Endodermal cell (in vitro differentiated cells): ENCODE measurements around the gene MYCBP2. TPM values are rescaled to one million over a fixed set of nuclear protein-coding genes. Genes with fewer than 3 reads are reported as not detected.

Experiments
- DNase-seq: peaks from one replicate; pipeline ENCODE4 v3.0.0-alpha.2; 2017
- H3K27ac ChIP-seq: 2 replicates; pipeline ENCODE4 v1.5.1; 2013; ENCODE audit warnings: mild to moderate bottlenecking, low read depth, low read length, moderate library complexity
- H3K27me3 ChIP-seq: 2 replicates; pipeline ENCODE4 v1.6.1; 2013; ENCODE audit warnings: mild to moderate bottlenecking, low read length, moderate library complexity; ENCODE audit not compliant: insufficient read depth, control insufficient read depth, poor library complexity, severe bottlenecking
- H3K36me3 ChIP-seq: 2 replicates; pipeline ENCODE4 v1.7.0; 2013; ENCODE audit warnings: mild to moderate bottlenecking, low read length, moderate library complexity; ENCODE audit not compliant: control insufficient read depth, insufficient read depth
- H3K4me1 ChIP-seq: one replicate; pipeline ENCODE4 v1.7.0; 2013; ENCODE audit warnings: low read length; ENCODE audit not compliant: control insufficient read depth, insufficient read depth
- H3K4me3 ChIP-seq: 2 replicates; pipeline ENCODE4 v1.5.1; 2013; ENCODE audit warnings: mild to moderate bottlenecking, low read length, moderate library complexity
- H3K9ac ChIP-seq: 2 replicates; pipeline ENCODE4 v1.6.1; 2013; ENCODE audit warnings: mild to moderate bottlenecking, low read length, moderate library complexity; ENCODE audit not compliant: poor library complexity, severe bottlenecking; ENCODE audit errors: extremely low read depth
- H3K9me3 ChIP-seq: 2 replicates; pipeline ENCODE4 v1.6.1; 2013; ENCODE audit warnings: mild to moderate bottlenecking, low read length, moderate library complexity; ENCODE audit not compliant: control insufficient read depth
- H3K27ac Mint-ChIP-seq: 2 replicates; pipeline ENCODE4 v1.8.0; 2020; ENCODE audit warnings: mixed read lengths
- H3K27me3 Mint-ChIP-seq: 2 replicates; pipeline ENCODE4 v1.8.0; 2021; ENCODE audit warnings: mild to moderate bottlenecking, mixed read lengths; ENCODE audit not compliant: insufficient read depth
- H3K36me3 Mint-ChIP-seq: 2 replicates; pipeline ENCODE4 v1.8.0; 2020; ENCODE audit warnings: low read depth, mixed read lengths
- H3K4me1 Mint-ChIP-seq: 2 replicates; pipeline ENCODE4 v1.8.0; 2020; ENCODE audit warnings: mixed read lengths
- H3K4me3 Mint-ChIP-seq: 2 replicates; pipeline ENCODE4 v1.8.0; 2020; ENCODE audit warnings: mild to moderate bottlenecking, moderate library complexity, mixed read lengths
- H3K9me3 Mint-ChIP-seq: 2 replicates; pipeline ENCODE4 v1.8.0; 2020; ENCODE audit warnings: mild to moderate bottlenecking, mixed read lengths
- CTCF ChIP-seq: fragments of 200-600 bp; sonication (generic); conservative IDR thresholded peaks from 2 replicates; pipeline ENCODE4 v1.5.0; 2021; ENCODE audit warnings: antibody characterized with exemption, mild to moderate bottlenecking
- WGBS, 2 experiments: methylation state at CpG; one replicate each; pipeline versions ENCODE4 v1.1.5 to v1.1.7; 2013; ENCODE audit warnings: missing lambda C conversion rate in 2 of 2, mixed read lengths in 1 of 2; ENCODE audit not compliant: insufficient coverage in 1 of 2, insufficient read length in 1 of 2; 5-methylcytosine and 5-hydroxymethylcytosine counted together
- total RNA-seq, 2 donors: library from RNA; stranded (reverse); fragmentation: NEBNext Ultra II Directional in 1 of 2; extraction: Animal tissue kit (Norgen Biotek cat#: 25700) in 1 of 2; gene quantifications; 2 replicates in 1 of 2; 3 replicates in 1 of 2; pipeline ENCODE4 v1.2.1, GENCODE V29; 2021

The MYCBP2 gene
- total RNA-seq, 2 donors from 2014 or later, result 32.5 to 32.9 TPM

GRCh38 chr13:77033717-77034302, 293.1 kb downstream of the MYCBP2 start:
- Histone ChIP-seq H3K4me3 (no peak overlapping the region), H3K9ac (no peak overlapping the region), H3K27ac (no peak overlapping the region), H3K36me3 (no peaks in the 10 kb centered on the region), H3K4me1 (no peaks in the 10 kb centered on the region), H3K27me3 (no peaks in the 10 kb centered on the region), H3K9me3 (no peaks in the 10 kb centered on the region)
- Mint-ChIP-seq H3K4me3 (no peak overlapping the region), H3K36me3 (no peaks in the 10 kb centered on the region), H3K4me1 (no peaks in the 10 kb centered on the region), H3K9me3 (no peaks in the 10 kb centered on the region), H3K27ac (no peak overlapping the region), H3K27me3 (peaks cover 5% of the 10 kb centered on the region)
- DNase-seq, result no peak
- 93 to 95% methylated on average over 3 of the region's 4 CpGs for whole genome bisulfite sequencing, 2 experiments
- no peak for TF ChIP-seq CTCF

GRCh38 chr13:77031656-77032243, 295.1 kb downstream of the MYCBP2 start:
- Mint-ChIP-seq H3K9me3 (no peaks in the 10 kb centered on the region), H3K4me3 (no peak overlapping the region), H3K4me1 (peaks cover 3% of the 10 kb centered on the region), H3K36me3 (no peaks in the 10 kb centered on the region), H3K27ac (no peak overlapping the region), H3K27me3 (peaks cover 12% of the 10 kb centered on the region)
- Histone ChIP-seq H3K4me3 (no peak overlapping the region), H3K27me3 (peaks cover 3% of the 10 kb centered on the region), H3K27ac (no peak overlapping the region), H3K9ac (no peak overlapping the region), H3K4me1 (no peaks in the 10 kb centered on the region), H3K9me3 (no peaks in the 10 kb centered on the region), H3K36me3 (no peaks in the 10 kb centered on the region)
- DNase-seq, result no peak
- TF ChIP-seq CTCF, result no peak
- 94 to 100% methylated on average over 1 to 5 of the region's 6 CpGs for WGBS, 2 experiments

- Mint-ChIP-seq H3K27ac (no peak overlapping the region), H3K27me3 (peaks cover 10% of the 10 kb centered on the region), H3K9me3 (no peaks in the 10 kb centered on the region), H3K36me3 (no peaks in the 10 kb centered on the region), H3K4me1 (peaks cover 11% of the 10 kb centered on the region), H3K4me3 (no peak overlapping the region)
- no peak for TF ChIP-seq CTCF
- no peak for DNase-seq
- H3K9me3 ChIP-seq, result no peaks in the 10 kb centered on the region
- H3K27ac ChIP-seq, result no peak overlapping the region
- no peaks in the 10 kb centered on the region for H3K36me3 ChIP-seq
- H3K9ac ChIP-seq, result no peak overlapping the region
- WGBS, 2 experiments, result 92% methylated on average over 1 of the region's 1 CpG; no CpG with 5 or more reads in 1 of the 2 experiments
- peaks cover 3% of the 10 kb centered on the region for H3K27me3 ChIP-seq
- no peak overlapping the region for H3K4me3 ChIP-seq
- no peaks in the 10 kb centered on the region for H3K4me1 ChIP-seq
These were observed 297.5 kb downstream of the MYCBP2 start for GRCh38 chr13:77029436-77029835.
